Measurements from ENCODE around the gene NFILZ. TPM values are rescaled to one million over a fixed set of nuclear protein-coding genes. Genes with fewer than 3 reads are reported as not detected.

Gene NFILZ
- total RNA-seq, 1 donor: not detected

DNA sequence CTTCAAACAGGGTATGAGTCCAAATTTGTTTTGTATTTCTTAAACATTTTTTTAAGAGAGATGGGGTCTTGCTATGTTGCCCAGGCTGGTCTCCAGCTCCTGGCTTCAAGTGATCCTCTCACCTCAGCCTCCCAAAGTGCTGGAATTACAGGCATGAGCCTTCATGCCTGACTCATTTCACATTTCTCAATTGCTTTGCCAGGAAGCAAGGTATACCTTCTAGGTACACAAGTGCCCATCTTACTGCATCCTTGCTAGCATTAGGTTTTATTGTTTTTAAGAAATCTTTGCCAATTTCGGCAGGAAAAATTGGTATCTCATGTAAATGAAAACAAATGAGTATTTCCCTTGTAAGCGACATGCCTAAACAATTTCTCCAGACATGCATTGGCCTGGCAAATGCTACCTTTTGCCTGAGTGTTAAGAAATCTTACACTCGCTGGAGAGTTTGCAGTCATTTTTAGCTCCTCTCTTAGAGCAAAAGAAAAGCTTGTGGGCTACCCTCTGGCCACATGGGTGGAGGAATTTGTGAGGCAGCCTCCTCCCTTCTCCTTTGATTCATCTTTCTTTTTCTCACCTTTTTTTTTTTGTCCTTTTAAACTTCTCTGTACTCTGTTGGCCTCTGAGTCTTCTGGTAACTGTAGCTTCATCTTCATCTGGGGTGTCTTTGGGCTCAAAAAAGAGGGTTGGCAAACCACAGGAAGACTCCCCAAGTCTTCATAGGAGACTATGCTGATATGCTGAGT lies 35.2 kb downstream of the NFILZ start:
- DNase-seq (ENCODE audit: low read depth): no peak
- no peak overlapping the region for H3K4me3 ChIP-seq (ENCODE audit: low read depth, low read length)
- TF ChIP-seq, protein P1, sequence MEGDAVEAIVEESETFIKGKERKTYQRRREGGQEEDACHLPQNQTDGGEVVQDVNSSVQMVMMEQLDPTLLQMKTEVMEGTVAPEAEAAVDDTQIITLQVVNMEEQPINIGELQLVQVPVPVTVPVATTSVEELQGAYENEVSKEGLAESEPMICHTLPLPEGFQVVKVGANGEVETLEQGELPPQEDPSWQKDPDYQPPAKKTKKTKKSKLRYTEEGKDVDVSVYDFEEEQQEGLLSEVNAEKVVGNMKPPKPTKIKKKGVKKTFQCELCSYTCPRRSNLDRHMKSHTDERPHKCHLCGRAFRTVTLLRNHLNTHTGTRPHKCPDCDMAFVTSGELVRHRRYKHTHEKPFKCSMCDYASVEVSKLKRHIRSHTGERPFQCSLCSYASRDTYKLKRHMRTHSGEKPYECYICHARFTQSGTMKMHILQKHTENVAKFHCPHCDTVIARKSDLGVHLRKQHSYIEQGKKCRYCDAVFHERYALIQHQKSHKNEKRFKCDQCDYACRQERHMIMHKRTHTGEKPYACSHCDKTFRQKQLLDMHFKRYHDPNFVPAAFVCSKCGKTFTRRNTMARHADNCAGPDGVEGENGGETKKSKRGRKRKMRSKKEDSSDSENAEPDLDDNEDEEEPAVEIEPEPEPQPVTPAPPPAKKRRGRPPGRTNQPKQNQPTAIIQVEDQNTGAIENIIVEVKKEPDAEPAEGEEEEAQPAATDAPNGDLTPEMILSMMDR (IDR thresholded peaks at IDR 0.05; ENCODE audit: insufficient read depth, low read length): no peak

DNA sequence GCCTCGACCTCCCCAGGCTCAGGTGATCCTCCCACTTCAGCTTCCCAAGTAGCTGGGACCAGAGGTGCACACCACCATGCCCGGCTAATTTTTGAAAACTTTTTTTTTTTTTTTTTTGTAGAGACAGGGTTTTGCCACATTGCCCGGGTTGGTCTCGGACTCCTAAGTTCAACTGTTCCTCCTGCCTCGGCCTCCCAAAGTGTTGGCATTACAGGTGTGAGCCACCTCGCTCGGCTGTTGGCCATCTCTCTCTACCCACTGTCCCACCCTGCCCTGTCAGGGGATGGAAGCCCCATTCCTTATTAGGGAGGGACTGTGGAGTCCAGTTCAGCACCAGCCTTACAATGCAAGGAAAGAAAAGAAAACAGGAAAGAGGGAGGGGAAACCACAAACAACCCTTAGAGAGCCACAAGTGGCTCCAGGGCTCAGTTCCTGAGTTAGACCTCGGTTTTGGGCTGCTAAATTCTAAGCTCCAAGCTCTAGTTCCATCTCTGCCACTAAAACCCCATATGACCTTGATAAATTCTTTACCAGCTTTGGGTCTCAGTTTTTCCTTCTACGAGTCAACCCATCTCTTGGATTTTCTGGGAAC lies 36.5 kb downstream of the NFILZ start:
- TF ChIP-seq, protein P1 (IDR thresholded peaks at IDR 0.05; ENCODE audit: insufficient read depth, low read length): no peak
- DNase-seq (ENCODE audit: low read depth): no peak
- no peak overlapping the region for H3K4me3 ChIP-seq (ENCODE audit: low read depth, low read length)

DNA sequence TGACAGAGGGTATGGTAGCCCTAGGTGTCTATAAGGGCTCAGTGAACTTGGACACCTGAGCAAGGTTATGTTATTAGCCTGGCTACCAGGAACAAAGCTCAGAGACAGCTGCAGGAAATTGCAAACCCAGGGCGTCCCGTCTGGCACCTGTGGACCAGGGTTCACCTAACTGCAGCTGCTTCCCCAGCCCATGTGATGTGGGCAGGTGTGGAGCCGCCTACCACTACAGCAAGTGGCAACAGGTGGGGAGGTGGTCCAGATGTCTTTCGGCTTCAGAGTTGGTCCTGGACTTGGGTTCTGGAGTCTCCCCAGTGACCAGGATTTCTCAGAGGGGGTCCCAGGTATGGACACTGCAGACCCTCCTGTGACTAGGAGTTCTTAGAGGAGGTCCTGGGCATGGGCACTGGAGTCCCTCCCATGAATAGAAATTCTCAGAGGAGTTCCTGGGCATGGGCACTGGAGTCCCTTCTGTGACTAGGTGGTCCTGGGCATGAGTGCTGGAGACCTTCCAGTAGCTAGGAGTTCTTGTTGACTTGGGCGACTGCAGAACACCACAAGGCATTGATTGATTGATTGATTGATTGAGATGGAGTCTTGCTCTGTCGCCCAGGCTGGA lies 43.0 kb downstream of the NFILZ start:
- no peak for DNase-seq (ENCODE audit: low read depth)
- TF ChIP-seq, protein P1 (IDR thresholded peaks at IDR 0.05; ENCODE audit: insufficient read depth, low read length): no peak
- no peak overlapping the region for H3K4me3 ChIP-seq (ENCODE audit: low read depth, low read length)

DNA sequence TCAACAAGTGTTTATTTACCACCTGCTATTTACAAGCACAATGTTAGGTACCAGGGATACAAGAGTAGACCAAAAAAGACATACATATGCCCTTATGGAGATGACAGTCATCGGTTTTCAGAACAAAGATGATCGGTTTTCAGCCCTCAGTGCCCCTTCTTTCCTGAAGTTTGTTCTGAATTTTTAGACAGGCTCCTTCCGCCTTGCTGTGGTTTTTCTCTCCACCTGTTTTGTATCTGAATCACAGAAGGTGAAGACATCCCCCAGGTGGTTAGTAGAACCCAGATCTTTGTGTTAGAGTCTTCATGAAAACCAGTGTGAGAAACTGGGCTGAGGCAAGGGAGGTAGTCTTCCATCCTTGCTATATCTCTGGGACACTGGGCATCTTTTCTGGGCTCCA lies 44.6 kb downstream of the NFILZ start:
- TF ChIP-seq, protein P1 (IDR thresholded peaks at IDR 0.05; ENCODE audit: insufficient read depth, low read length): no peak
- DNase-seq (ENCODE audit: low read depth): no peak
- no peak overlapping the region for H3K4me3 ChIP-seq (ENCODE audit: low read depth, low read length)

DNA sequence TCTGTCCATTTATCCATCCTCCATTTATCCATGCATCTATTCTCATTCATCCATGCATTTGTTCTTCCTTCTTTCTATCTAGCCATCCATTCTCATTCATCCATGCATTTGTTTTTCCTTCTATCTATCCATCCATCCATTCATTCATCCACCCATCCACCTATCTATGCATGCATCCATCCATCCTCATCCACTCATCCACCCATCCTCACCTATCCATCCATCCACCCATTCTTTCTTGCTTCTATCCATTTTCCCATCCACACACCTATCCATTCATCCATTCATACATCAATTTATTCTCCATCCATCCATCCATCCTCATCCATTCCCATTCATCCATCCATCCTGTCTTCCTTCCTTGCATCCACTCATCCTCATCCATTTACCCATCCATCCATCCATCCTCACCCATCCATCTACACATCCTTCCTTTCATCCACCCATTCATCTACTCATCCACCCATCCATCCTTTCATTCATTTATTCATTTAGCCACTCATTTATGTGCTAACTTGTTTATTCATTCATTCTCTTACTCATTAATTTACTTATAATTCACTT lies 47.9 kb downstream of the NFILZ start:
- TF ChIP-seq, protein P1 (IDR thresholded peaks at IDR 0.05; ENCODE audit: insufficient read depth, low read length): no peak
- DNase-seq (ENCODE audit: low read depth): no peak
- no peak overlapping the region for H3K4me3 ChIP-seq (ENCODE audit: low read depth, low read length)

Other genes with a start within 250 kb of the NFILZ start
- 6.3 and 15.7 TPM in 2 replicates for gene RAB11B, start 240.3 kb upstream of the NFILZ start, total RNA-seq (ENCODE audit: low replicate concordance)
- 11.1 and 68.2 TPM in 2 replicates for gene MARCHF2, start 217.3 kb upstream of the NFILZ start, total RNA-seq (ENCODE audit: low replicate concordance)
- gene HNRNPM, start 185.7 kb upstream of the NFILZ start, total RNA-seq (ENCODE audit: low replicate concordance): 41.8 and 53.6 TPM in 2 replicates
- not detected in 2 replicates for gene PRAM1, start 128.0 kb upstream of the NFILZ start, total RNA-seq (ENCODE audit: low replicate concordance)
- gene ZNF414, start 116.5 kb upstream of the NFILZ start, total RNA-seq (ENCODE audit: low replicate concordance): 4.4 and 6.4 TPM in 2 replicates
- gene MYO1F, start 53.2 kb upstream of the NFILZ start, total RNA-seq (ENCODE audit: low replicate concordance): 0.09 and 0.41 TPM in 2 replicates
- 15.8 and 18.5 TPM in 2 replicates for gene ADAMTS10, start 19.9 kb upstream of the NFILZ start, total RNA-seq (ENCODE audit: low replicate concordance)
- not detected in 2 replicates for gene ACTL9, start 68.2 kb downstream of the NFILZ start, total RNA-seq (ENCODE audit: low replicate concordance)
- not detected in 2 replicates for gene OR2Z1, start 91.0 kb downstream of the NFILZ start, total RNA-seq (ENCODE audit: low replicate concordance)
- 17.9 and 25.3 TPM in 2 replicates for gene ZNF558, start 201.7 kb downstream of the NFILZ start, total RNA-seq (ENCODE audit: low replicate concordance)
- not detected in 2 replicates for gene MBD3L1, start 201.7 kb downstream of the NFILZ start, total RNA-seq (ENCODE audit: low replicate concordance)

Measured in fibroblast of the aortic adventitia (primary cell).